Measurements from ENCODE around the gene TRIM15. TPM values are rescaled to one million over a fixed set of nuclear protein-coding genes. Genes with fewer than 3 reads are reported as not detected.

The TRIM15 gene
- total and polyA plus RNA-seq, 9 of the 15 experiments (the other 6 are each of a cell fraction or from before 2014, with no cell fraction given): 0.06 to 2.6 (median 0.83) TPM

GRCh38 chr6:30212865-30213666 lies 49.7 kb downstream of the TRIM15 start, which contains the start of gene TRIM26 (continued):
- TF ChIP-seq HES1 (IDR thresholded peaks at IDR 0.05; ENCODE audit: low read depth) (no peak), ZNF695 (CRISPR knock-in tag; IDR thresholded peaks at IDR 0.05) (no peak), HMG20B (CRISPR knock-in tag; IDR thresholded peaks at IDR 0.05) (no peak), STAT5B (CRISPR knock-in tag; IDR thresholded peaks at IDR 0.05) (no peak), ZBTB12 (CRISPR knock-in tag; IDR thresholded peaks at IDR 0.05) (peak; percentile 67), RBM39 (optimal IDR thresholded peaks at IDR 0.05; ENCODE audit: low read depth, low read length) (no peak), MECOM (CRISPR knock-in tag; IDR thresholded peaks at IDR 0.05) (no peak), E2F6 (IDR thresholded peaks at IDR 0.05; ENCODE audit: borderline replicate concordance in 1 of 2, extremely low read depth in 1 of 2, insufficient read depth in 1 of 2, insufficient read length in 1 of 2, low read depth in 1 of 2, low read length in 1 of 2, poor library complexity in 1 of 2, severe bottlenecking in 1 of 2) (peak in 1 of 2 experiments; percentile 50), PML (IDR thresholded peaks at IDR 0.05; ENCODE audit: low read length) (no peak), RNF2 (IDR thresholded peaks at IDR 0.05) (0 out of 2 replicates have a peak, but pooled peaks have one; percentile 19), BRD9 (IDR thresholded peaks at IDR 0.05; ENCODE audit: low read depth, partially characterized antibody) (no peak), RBM15 (IDR thresholded peaks at IDR 0.05; ENCODE audit: insufficient read depth, low read length) (no peak), TAF1 (IDR thresholded peaks at IDR 0.05; ENCODE audit: control insufficient read depth, extremely low read depth, insufficient read depth, low read length, severe bottlenecking) (peak; percentile 48), GMEB1 (CRISPR knock-in tag; IDR thresholded peaks at IDR 0.05) (no peak), RFX1 (IDR thresholded peaks at IDR 0.05) (no peak), NKRF (IDR thresholded peaks at IDR 0.05; ENCODE audit: borderline replicate concordance) (no peak), GTF3C2 (IDR thresholded peaks at IDR 0.05; ENCODE audit: borderline replicate concordance, extremely low read depth, insufficient read length) (no peak)

Data from K562 (cell line).